HG03520 (cell line): ENCODE measurements around the gene NHLRC4.
"Not testable (repeated sequence)": the region's sequence is repeated elsewhere in the genome, so short reads cannot be mapped to it uniquely, and the experiment has no call there.

ENCODE experiments used
- ATAC-seq: cut with Tn5 transposase; IDR thresholded peaks from one replicate; pipeline ENCODE4 v1.9.1; 2021; ENCODE audit warnings: mild to moderate bottlenecking, moderate library complexity; ENCODE audit not compliant: unreplicated experiment

NHLRC4 gene

DNA sequence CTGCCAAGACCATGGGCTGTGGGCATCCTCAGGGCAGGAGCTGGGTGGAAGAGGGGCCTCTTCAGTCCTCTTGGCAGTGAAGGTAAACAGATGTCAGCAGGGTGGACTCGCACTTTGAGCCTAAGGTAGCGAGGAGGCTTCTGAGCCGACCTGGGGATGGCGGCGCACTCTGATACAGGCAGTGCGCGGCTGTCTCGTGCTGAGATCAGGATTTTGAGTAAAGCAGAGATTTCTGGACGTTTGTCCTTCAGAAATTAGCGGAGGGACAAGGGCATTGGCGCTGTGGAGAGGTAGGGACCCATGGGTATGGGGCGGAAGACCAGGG is 29.9 kb downstream of the NHLRC4 start:
- no peak for ATAC-seq

DNA sequence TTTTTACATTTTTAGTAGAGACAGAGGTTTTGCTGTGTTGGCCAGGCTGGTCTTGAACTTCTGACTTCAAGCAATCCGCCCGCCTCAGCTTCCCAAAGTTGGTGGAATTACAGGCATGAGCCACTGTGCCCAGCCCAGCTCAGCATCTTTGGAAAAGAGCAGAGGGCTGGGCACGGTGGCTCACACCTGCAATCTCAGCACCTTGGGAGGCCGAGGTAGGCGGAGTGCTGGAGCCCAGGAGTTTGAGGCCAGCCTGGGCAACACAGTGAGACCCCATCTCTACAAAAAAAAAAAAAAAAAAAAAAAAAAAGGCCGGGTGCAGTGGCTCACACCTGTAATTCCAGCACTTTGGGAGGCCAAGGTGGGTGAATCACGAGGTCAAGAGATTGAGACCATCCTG is 30.9 kb downstream of the NHLRC4 start:
- ATAC-seq = not testable (repeated sequence)

DNA sequence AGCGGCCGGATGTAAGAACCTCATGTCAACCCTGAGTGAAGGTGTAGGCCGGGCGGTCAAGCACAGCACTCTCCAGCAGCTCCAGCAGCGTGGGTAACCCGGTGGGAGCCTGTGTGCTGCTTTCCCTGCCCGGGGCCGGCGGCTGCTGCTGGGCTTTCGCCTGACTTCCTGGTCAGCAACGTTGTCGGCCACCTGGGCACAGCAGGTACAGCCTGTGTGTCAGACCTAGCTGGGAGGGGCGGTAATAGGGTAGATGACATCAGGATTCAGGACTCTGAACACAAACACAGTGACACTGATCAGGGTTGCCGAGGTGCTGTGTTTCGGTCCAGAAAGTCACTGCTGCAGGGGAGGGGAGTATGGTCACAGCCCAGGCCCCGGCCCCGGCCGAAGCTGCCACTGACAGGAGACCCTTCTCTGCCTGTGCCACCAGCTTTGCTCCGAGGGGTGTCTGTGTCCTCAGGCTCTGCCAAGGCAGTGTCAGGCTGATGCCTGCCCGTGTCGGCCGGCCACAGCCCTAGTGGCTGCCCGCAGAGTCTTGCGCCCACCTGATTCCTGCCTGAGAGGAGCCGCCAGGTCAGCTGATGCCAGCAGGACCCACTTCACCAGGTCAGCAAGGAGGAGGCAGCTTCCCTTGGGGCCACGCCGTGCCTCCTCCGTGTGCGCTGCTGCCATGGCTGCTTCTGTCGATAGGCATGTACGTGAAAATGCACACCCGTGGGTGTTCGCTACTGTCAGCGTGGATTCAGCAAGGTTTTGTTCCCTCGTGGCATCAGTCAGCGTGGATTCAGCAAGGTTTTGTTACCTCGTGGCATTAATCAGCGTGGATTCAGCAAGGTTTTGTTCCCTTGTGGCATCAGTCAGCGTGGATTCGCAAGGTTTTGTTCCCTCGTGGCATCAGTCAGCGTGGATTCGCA is 32.3 kb downstream of the NHLRC4 start:
- no peak for ATAC-seq

DNA sequence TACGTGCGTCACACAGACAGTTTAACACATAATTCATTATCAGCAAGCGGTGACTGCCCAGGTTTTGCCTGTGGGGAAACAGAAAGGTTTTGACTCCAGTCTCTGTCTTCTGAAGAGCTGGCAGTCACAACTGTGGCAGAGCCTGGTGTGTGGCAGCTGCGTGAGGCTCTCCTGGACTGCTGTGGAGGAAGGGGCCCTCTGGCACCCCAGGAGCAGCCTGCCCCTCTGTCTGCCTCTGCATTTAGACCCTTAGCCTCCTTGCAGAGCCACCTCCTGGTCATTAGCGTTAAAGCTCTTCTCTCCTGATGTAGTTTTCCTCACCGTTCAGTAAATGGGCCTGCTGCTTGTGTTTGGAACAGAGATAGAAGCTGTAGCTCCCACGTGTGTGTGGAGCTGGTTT is 34.0 kb downstream of the NHLRC4 start:
- no peak for ATAC-seq

DNA sequence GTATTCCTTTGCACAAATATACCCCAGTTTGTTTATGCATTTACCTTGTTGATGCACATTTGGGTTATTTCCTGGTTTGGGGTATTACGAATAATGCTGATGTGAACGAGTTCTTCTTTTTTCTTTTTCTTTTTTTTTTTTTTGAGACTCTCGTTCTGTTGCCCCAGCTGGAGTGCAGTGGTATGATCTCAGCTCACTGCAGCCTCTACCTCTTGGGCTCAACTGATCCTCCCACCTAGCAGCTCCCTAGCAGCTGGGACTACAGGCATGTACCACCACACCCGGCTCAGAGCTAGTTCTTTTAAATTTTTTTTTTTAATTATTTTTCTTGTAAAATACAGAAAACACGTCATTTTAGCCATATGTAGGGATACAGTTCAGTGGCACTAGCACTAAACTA is 37.1 kb downstream of the NHLRC4 start:
- no peak for ATAC-seq

DNA sequence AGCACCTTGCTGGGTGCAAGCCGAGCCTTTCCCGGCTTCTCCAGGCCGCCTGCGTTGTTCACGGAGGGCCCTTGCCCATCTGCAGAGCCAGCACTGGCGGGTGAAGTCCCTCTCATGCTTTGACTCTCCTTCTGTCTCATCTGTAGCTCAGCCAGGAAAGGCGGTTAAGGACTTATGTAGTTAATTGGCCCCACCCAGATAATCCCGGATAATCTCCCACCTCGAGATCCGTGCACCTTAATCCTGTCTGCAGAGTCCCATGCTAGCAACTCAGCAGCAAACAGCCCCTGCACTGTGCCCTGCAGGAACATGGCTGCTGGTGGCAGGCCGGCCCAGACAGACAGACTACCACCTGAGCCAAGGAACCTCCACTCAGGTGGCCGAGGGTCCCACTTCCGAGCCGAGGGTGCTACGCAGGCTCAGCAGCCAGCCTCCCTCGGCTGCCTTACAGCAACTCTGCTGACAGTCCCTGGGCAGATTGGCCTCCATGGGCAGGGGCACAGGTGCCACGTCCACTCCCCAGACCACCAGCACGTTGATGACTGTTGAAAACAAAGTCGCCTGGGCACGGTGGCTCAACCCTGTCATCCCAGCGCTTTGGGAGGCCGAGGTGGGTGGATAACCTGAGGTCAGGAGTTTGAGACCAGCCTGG is 40.0 kb downstream of the NHLRC4 start:
- ATAC-seq = no peak

DNA sequence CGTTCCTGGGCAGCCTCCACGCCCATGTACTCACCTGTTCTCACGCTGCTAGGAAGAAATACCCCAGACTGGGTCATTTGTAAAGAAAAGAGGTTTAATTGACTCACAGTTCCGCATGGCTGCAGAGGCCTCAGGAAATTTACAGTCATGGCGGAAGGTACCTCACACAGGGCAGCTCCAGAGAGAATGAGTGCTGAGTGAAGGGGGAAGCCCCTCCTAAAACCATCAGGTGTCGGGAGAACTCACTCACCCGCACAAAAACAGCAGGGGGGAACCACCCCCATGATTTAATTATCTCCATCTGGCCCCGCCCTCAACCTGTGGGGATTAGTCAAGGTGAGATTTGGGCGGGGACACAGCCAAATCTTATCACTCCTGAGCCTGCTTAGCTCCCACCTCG is 41.2 kb downstream of the NHLRC4 start:
- ATAC-seq = no peak

DNA sequence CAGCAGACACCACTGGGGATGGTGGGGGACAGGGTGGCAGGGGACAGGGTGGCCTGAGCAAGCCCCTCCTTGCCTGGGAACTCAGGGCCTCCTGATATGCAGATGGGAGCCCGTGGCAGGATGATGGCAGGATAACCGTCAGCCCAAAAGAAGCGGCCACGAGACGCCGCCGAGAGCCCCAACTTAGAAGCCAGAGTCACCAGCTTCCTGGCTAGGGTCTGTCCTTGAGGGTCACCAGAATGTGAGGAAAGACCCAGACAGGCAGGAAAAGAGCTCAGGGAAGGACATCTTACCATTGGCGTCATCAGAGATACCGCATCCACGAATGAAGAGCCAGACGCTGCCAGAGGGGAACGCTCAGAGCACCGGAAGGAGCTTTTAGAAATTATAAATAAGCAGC is 42.5 kb downstream of the NHLRC4 start:
- ATAC-seq = no peak

DNA sequence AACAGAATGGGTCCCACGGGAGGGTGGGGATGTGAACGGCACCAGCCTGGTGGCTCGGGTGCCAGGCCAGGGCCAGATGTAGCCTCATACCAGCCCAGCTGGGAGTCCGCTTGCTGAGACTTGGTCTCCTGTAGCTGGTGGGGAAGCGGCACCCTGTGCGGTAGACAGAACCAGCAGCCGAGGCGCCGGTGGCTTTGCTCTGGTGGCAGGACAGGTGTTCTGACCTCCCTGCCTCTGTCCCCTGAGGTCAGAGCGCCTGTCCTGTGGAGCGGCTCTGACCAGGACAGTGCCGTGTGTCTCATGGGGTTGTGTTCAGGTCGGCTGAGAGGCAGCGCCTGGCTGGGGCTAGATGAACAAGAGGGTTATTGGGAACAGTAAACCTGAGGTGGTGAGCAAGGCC is 43.2 kb downstream of the NHLRC4 start:
- no peak for ATAC-seq

DNA sequence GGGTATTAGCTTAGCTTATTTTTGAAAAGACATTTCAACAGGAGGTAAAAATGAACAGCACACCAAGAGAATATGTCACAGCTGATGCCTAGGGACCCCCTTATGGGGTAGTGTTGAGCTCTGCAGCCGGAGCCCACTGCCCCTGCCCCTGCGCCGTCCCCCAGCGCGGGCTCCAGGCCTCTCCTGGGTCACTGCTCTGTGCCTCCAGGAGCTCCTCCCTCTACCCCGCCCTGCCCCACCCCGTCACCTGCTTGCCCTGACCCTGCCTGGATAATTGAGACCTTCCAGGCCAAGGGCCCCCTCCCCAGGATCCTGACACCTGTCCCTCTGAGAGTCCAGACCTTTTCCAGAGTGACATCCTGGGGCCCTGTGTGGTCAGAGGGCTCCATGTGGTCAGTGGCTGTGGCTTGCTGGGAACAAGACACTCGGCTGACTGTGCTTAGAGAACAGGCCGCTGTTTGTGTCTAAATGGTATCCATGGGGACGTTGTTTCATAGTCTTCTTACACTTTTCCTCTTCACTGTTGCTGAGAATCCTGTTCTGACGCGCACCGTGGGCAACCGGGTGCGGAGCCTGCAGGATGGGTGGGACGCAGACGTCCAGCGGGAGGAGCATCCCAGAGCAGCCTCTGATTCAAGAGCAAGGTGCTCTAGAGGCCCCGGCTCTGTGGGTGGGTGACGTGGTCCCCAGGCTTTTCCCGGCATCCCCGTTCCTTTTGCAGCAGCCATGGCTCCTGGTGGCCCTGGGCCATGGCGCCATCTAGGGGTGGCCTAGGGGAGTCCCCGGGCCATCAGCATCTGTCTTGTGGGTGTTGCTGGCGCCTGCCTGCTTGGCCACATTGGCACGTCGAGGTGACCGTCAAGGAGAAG is 43.9 kb downstream of the NHLRC4 start:
- ATAC-seq = no peak

DNA sequence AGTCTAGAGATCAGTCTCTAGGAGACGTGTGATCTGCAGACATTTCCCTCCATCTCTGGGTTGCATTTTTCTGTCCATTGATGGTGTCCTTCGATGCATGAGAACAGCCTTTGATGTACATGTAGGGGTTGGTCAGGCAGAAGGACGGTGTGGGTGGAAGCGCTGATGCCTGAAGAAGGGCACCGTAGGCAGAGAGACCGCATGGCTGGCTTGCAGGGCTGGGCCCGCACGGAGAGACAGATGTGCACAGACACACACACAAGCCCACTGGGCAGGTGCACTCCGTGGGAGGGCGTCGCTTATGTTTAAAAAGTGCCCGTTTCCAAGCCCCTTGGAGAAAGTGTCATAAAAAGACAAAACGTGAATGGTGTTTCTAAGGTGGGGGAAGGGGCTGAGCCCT is 48.3 kb downstream of the NHLRC4 start:
- no peak for ATAC-seq

DNA sequence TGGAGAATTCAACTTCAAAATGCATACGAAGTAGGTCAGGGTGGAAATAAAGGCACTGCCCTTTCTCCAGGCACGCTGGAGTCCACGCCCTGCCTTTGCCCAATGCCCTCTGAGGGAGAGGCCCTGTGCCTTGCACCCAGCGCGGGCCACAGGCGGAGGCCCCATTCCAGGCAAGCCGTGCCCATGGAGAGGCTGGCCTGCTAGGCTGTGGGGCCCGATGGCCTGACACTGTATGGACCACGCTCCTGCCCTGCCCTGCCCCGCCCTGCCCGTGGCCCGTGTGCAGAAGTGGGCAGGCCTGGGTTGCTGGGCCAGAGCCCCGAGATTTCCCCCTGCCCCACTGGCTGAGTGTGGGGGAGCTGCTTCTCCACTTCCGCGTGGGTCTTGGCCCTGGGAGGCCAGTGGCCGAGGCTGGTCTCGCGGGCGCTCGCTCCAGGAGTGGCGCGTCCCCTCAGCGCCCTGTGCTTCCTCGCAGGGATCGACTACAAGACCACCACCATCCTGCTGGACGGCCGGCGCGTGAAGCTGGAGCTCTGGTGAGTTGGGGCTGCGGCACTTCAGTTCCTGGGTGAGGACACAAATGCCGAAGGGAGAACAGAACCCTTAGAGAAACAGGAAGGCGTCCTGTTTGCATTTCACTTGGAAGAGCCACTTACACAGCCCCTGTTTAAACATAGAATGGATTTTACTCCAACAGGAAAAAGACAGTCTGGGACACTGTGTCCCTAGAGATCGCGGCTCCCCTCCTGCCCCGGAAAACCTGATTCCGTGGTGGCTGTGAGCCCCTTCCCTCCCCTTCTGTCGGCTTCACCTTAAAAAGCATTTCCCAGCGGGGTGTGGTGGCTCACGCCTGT is 50.2 kb downstream of the NHLRC4 start:
- ATAC-seq = no peak

DNA sequence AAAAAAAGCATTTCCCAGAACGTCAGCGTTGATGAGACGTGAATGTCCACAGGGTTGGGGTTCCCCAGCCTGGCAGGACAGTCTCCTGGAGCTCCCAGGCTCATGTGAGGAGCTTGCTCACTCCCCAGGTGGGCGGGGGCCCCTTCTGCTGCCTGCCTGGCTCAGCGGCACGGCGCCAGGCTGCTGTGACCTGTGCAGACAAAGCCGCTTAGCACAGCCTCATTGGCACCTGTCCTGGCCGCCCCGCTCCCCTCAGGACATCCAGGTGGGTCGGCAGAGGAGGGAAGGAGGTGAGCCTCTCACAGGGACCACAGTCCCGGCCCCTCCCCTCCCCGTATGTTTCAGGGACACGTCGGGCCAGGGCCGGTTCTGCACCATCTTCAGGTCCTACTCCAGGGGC is 51.0 kb downstream of the NHLRC4 start:
- ATAC-seq = no peak
